HCT116 (cell line): ENCODE measurements around the gene TAL2. TPM values are rescaled to one million over a fixed set of nuclear protein-coding genes. Genes with fewer than 3 reads are reported as not detected.

Experiments used
- ATAC-seq: fragments of 200-7000 bp; cut with Tn5 transposase; 2 replicates; pipeline ENCODE4 v1.9.1; 2020; ENCODE audit warnings: mild to moderate bottlenecking, moderate library complexity
- BruUV-seq: library from RNA; stranded (reverse); fragments of 400-500 nt; replicated peaks from 2 replicates; lab custom pipeline; 2021; lab: Mats Ljungman, UMichigan
- CTCF ChIA-PET: fragments of 300-600 bp; sonication (Branson Sonifier 250); formaldehyde crosslinking; loops from one replicate; lab custom pipeline; 2021; ENCODE audit warnings: antibody characterized with exemption; lab: Charles Lee
- POLR2A ChIA-PET: fragments of 300-600, 350-600 bp; sonication (Branson Sonifier 250); formaldehyde crosslinking; loops from one replicate; lab custom pipeline; 2021; ENCODE audit warnings: antibody characterized with exemption; lab: Charles Lee
- RAD21 ChIA-PET, 2 experiments: fragments of 300-600 bp; sonication (Branson Sonifier 250); formaldehyde crosslinking; loops; one replicate each; lab custom pipeline; 2023; ENCODE audit warnings: low total read pairs in 2 of 2; ENCODE audit not compliant: uncharacterized antibody in 2 of 2, unreplicated experiment in 2 of 2, low non-redundant PET in 1 of 2; lab: Charles Lee
- DNase-seq: peaks from one replicate; pipeline ENCODE4 v3.0.0-alpha.2; 2010; ENCODE audit warnings: low read depth, low spot score
- H2AFZ ChIP-seq: fragments of 200-600 bp; shearing (Covaris generic), sonication (generic); 2 replicates; pipeline ENCODE4 v1.6.1; 2017; ENCODE audit warnings: low read depth, mixed run types, mixed read lengths, antibody characterized with exemption, low read length; ENCODE audit not compliant: poor library complexity, severe bottlenecking
- H3K27ac ChIP-seq: 2 replicates; pipeline ENCODE4 v1.5.1; 2012; ENCODE audit warnings: low read depth, low read length
- H3K27me3 ChIP-seq: fragments of 200-600 bp; sonication (generic); 2 replicates; pipeline ENCODE4 v1.6.1; 2016; ENCODE audit warnings: mixed run types, low read length, mixed read lengths; ENCODE audit not compliant: insufficient read depth
- H3K36me3 ChIP-seq, 2 experiments: fragments of 200-500 bp in 1 of 2; fragments of 200-600 bp in 1 of 2; sonication (Bioruptor generic) in 1 of 2; sonication (generic) in 1 of 2; 2 replicates each; pipeline versions ENCODE4 v1.5.1 to v1.6.1; 2014 to 2016; ENCODE audit warnings: low read length in 2 of 2, inconsistent platforms in 1 of 2, mixed read lengths in 1 of 2, mixed run types in 1 of 2; ENCODE audit not compliant: insufficient read depth in 2 of 2, control insufficient read depth in 1 of 2
- H3K4me1 ChIP-seq, 2 experiments: fragments of 200-600 bp in 1 of 2; sonication (generic) in 1 of 2; 2 replicates each; pipeline versions ENCODE4 v1.5.1 to v1.6.1; 2012 to 2017; ENCODE audit warnings: low read length in 2 of 2, inconsistent platforms in 1 of 2, mild to moderate bottlenecking in 1 of 2, mixed read lengths in 1 of 2, mixed run types in 1 of 2, moderate library complexity in 1 of 2; ENCODE audit not compliant: insufficient read depth in 2 of 2, control insufficient read depth in 1 of 2
- H3K4me2 ChIP-seq: fragments of 200-600 bp; sonication (generic); 2 replicates; pipeline ENCODE4 v1.6.1; 2017; ENCODE audit warnings: mixed run types, low read length, mixed read lengths
- H3K4me3 ChIP-seq, 2 experiments: fragments of 200-600 bp in 1 of 2; sonication (generic) in 1 of 2; replicated peaks in 1 of 2; 2 replicates each; pipeline ENCODE4 v1.5.1; 2011 to 2016; ENCODE audit warnings: low read length in 2 of 2, control low read depth in 1 of 2, low read depth in 1 of 2, mild to moderate bottlenecking in 1 of 2, mixed read lengths in 1 of 2, mixed run types in 1 of 2
- H3K79me2 ChIP-seq: fragments of 200-600 bp; sonication (generic); 2 replicates; pipeline ENCODE4 v1.6.1; 2017; ENCODE audit warnings: mild to moderate bottlenecking, mixed run types, low read length, moderate library complexity, mixed read lengths; ENCODE audit not compliant: insufficient read depth
- H3K9ac ChIP-seq: fragments of 200-600 bp; sonication (generic); 2 replicates; pipeline ENCODE4 v1.6.1; 2016; ENCODE audit warnings: low read length, mixed read lengths
- H3K9me2 ChIP-seq: fragments of 200-600 bp; sonication (generic), shearing (Covaris generic); 2 replicates; pipeline ENCODE4 v1.6.1; 2017; ENCODE audit warnings: mixed run types, mild to moderate bottlenecking, moderate library complexity; ENCODE audit not compliant: insufficient read depth
- H3K9me3 ChIP-seq, 2 experiments: fragments of 200-500 bp in 1 of 2; fragments of 200-600 bp in 1 of 2; sonication (Bioruptor generic) in 1 of 2; sonication (generic) in 1 of 2; 2 replicates each; pipeline ENCODE4 v1.6.1; 2014 to 2017; ENCODE audit warnings: low read length in 2 of 2, mixed read lengths in 2 of 2, inconsistent platforms in 1 of 2, low read depth in 1 of 2, mild to moderate bottlenecking in 1 of 2, mixed run types in 1 of 2, moderate library complexity in 1 of 2; ENCODE audit not compliant: control insufficient read depth in 1 of 2, insufficient read depth in 1 of 2
- H4K20me1 ChIP-seq: fragments of 200-600 bp; sonication (generic), shearing (Covaris generic); 2 replicates; pipeline ENCODE4 v1.6.1; 2017; ENCODE audit warnings: mixed run types, mild to moderate bottlenecking, moderate library complexity; ENCODE audit not compliant: insufficient read depth
- ATF3 ChIP-seq: IDR thresholded peaks from 2 replicates; pipeline ENCODE4 v1.6.1; 2012
- CBX3 ChIP-seq: IDR thresholded peaks from 2 replicates; pipeline ENCODE4 v1.6.1; 2012; ENCODE audit warnings: low read depth
- CEBPB ChIP-seq: IDR thresholded peaks from 2 replicates; pipeline ENCODE4 v1.6.1; 2012; ENCODE audit warnings: low read depth
- CTCF ChIP-seq, 3 experiments: fragments of 200-600 bp in 1 of 3; sonication (generic) in 1 of 3; IDR thresholded peaks in 2 of 3; conservative IDR thresholded peaks in 1 of 3; 2 replicates each; pipeline ENCODE4 v1.5.1; 2012 to 2017; ENCODE audit warnings: low read depth in 2 of 3, low read length in 2 of 3, antibody characterized with exemption in 1 of 3, borderline replicate concordance in 1 of 3, control low read depth in 1 of 3, mild to moderate bottlenecking in 1 of 3, mixed read lengths in 1 of 3, mixed run types in 1 of 3, moderate library complexity in 1 of 3; ENCODE audit not compliant: insufficient read depth in 1 of 3
- EZH2 ChIP-seq: fragments of 200-600 bp; sonication (generic); IDR thresholded peaks from 2 replicates; pipeline ENCODE4 v1.6.1; 2017; ENCODE audit warnings: antibody characterized with exemption, mixed run types
- FOSL1 ChIP-seq: IDR thresholded peaks from 2 replicates; pipeline ENCODE4 v1.6.1; 2012; ENCODE audit warnings: low read depth
- JUND ChIP-seq: IDR thresholded peaks from 2 replicates; pipeline ENCODE4 v1.6.1; 2012
- MAX ChIP-seq: IDR thresholded peaks from 2 replicates; pipeline ENCODE4 v1.6.1; 2012
- POLR2A ChIP-seq: IDR thresholded peaks from 2 replicates; pipeline ENCODE4 v1.7.0; 2011; ENCODE audit warnings: borderline replicate concordance; ENCODE audit not compliant: insufficient read depth, insufficient read length; ENCODE audit errors: extremely low read depth
- RAD21 ChIP-seq: IDR thresholded peaks from 2 replicates; pipeline ENCODE4 v1.6.1; 2012; ENCODE audit warnings: low read depth, mild to moderate bottlenecking
- REST ChIP-seq: IDR thresholded peaks from 2 replicates; pipeline ENCODE4 v1.6.1; 2012; ENCODE audit warnings: low read depth
- SIN3A ChIP-seq: IDR thresholded peaks from 2 replicates; pipeline ENCODE4 v1.6.1; 2012; ENCODE audit warnings: low read depth
- SRF ChIP-seq: IDR thresholded peaks from 2 replicates; pipeline ENCODE4 v1.6.1; 2012; ENCODE audit warnings: low read depth
- TCF7L2 ChIP-seq: IDR thresholded peaks from 2 replicates; pipeline ENCODE4 v1.7.0; 2011; ENCODE audit warnings: borderline replicate concordance, inconsistent platforms; ENCODE audit not compliant: insufficient read depth, insufficient read length; ENCODE audit errors: extremely low read depth
- YY1 ChIP-seq: IDR thresholded peaks from 2 replicates; pipeline ENCODE4 v1.6.1; 2011; ENCODE audit warnings: low read length, low read depth, moderate library complexity, mild to moderate bottlenecking; ENCODE audit not compliant: insufficient replicate concordance; ENCODE audit errors: extremely low read depth
- intact Hi-C: fragments of 100-400 bp; cut with micrococcal nuclease; formaldehyde crosslinking; loops from 2 replicates; pipeline ENCODE4 v1.10.0; 2022
- total RNA-seq: library from RNA; stranded (reverse); gene quantifications from one replicate; pipeline ENCODE4 v1.2.1, GENCODE V29; 2021; ENCODE audit not compliant: unreplicated experiment

Gene TAL2
- total RNA-seq, 1 experiment from 2014 or later = not detected

GRCh38 chr9:105698348-105698870 is 36.2 kb downstream of the TAL2 start:
- CTCF ChIA-PET = no interaction called here

More at GRCh38 chr9:105698348-105698870, 36.2 kb downstream of the TAL2 start:
- H3K9me2 ChIP-seq = no peaks in the 10 kb centered on the region
- TF ChIP-seq SRF (no peak), SIN3A (no peak), POLR2A (no peak), EZH2 (no peak), REST (no peak), TCF7L2 (no peak), YY1 (no peak), CTCF (IDR thresholded peaks at IDR 0.05 in 2 of 3, conservative IDR thresholded peaks at IDR 0.05 in 1 of 3; ENCODE audit: borderline replicate concordance in 1 of 3, insufficient read depth in 1 of 3, low read depth in 2 of 3, low read length in 2 of 3) (no peak), MAX (no peak), ATF3 (no peak), CEBPB (no peak), JUND (no peak), CBX3 (no peak), RAD21 (no peak), FOSL1 (no peak)
- H3K4me2 ChIP-seq = no peak overlapping the region
- H3K27me3 ChIP-seq = 0 out of 2 replicates have a peak, but pooled peaks cover 3% of the 10 kb centered on the region
- ATAC-seq = no peak
- no peak for DNase-seq
- no TSS peak for BruUV-seq
- ChIA-PET RAD21 (no interaction called here), POLR2A (no interaction called here)
- H3K27ac ChIP-seq = no peak overlapping the region
- no peak overlapping the region for H3K9ac ChIP-seq
- H3K79me2 ChIP-seq = peaks cover 56% of the 10 kb centered on the region
- intact Hi-C loops = no loop called here
- H4K20me1 ChIP-seq = no peaks in the 10 kb centered on the region
- no peak overlapping the region for H3K4me3 ChIP-seq
- H3K36me3 ChIP-seq = no peaks in the 10 kb centered on the region
- H2AFZ ChIP-seq = no peak overlapping the region
- no peaks in the 10 kb centered on the region for H3K9me3 ChIP-seq
- peaks cover 5 to 22% of the 10 kb centered on the region in 2 experiments; a peak in 3 of 4 replicates for H3K4me1 ChIP-seq
